ENCODE data around the gene MYOM1.
"Not testable (repeated sequence)": the region's sequence is repeated elsewhere in the genome, so short reads cannot be mapped to it uniquely, and the experiment has no call there.

The MYOM1 gene

GRCh38 chr18:3073353-3073752 lies 146.4 kb downstream of the MYOM1 start:
- not testable (repeated sequence) for DNase-seq

- no peak for DNase-seq
Observed at GRCh38 chr18:3071676-3072075, 148.1 kb downstream of the MYOM1 start.

GRCh38 chr18:3069671-3070433 lies 149.9 kb downstream of the MYOM1 start:
- no peak for DNase-seq

GRCh38 chr18:3067722-3068121 lies 152.0 kb downstream of the MYOM1 start:
- DNase-seq, result no peak

- DNase-seq, result no peak
Observed at GRCh38 chr18:3067165-3067661, 152.6 kb downstream of the MYOM1 start.

GRCh38 chr18:3066341-3067110 lies 153.2 kb downstream of the MYOM1 start:
- DNase-seq, result no peak

GRCh38 chr18:3063766-3064165 lies 156.0 kb downstream of the MYOM1 start:
- DNase-seq, result not testable (repeated sequence)

- peak in 3 of 4 experiments; percentile 28 to 67 (median 56) for DNase-seq
Observed at GRCh38 chr18:3062798-3063680, 156.7 kb downstream of the MYOM1 start.

- DNase-seq, result no peak
Observed at GRCh38 chr18:3061581-3062312, 158.0 kb downstream of the MYOM1 start.

- DNase-seq, result peak; percentile 8 to 27 (median 18)
Observed at GRCh38 chr18:3060667-3061580, 158.8 kb downstream of the MYOM1 start.

GRCh38 chr18:3059272-3059671 lies 160.5 kb downstream of the MYOM1 start:
- no peak for DNase-seq

- DNase-seq, result no peak
Observed at GRCh38 chr18:3058328-3059191, 161.2 kb downstream of the MYOM1 start.

GRCh38 chr18:3057526-3057925 lies 162.2 kb downstream of the MYOM1 start:
- DNase-seq, result no peak

- DNase-seq, result no peak
Observed at GRCh38 chr18:3056311-3056710, 163.5 kb downstream of the MYOM1 start.

GRCh38 chr18:3055816-3056215 lies 164.0 kb downstream of the MYOM1 start:
- no peak for DNase-seq

GRCh38 chr18:3055186-3055728 lies 164.5 kb downstream of the MYOM1 start:
- no peak for DNase-seq

GRCh38 chr18:3054780-3055179 lies 165.0 kb downstream of the MYOM1 start:
- no peak for DNase-seq

GRCh38 chr18:3054214-3054613 lies 165.6 kb downstream of the MYOM1 start:
- no peak for DNase-seq

GRCh38 chr18:3053081-3053480 lies 166.7 kb downstream of the MYOM1 start:
- no peak for DNase-seq

- no peak for DNase-seq
Observed at GRCh38 chr18:3052411-3052758, 167.4 kb downstream of the MYOM1 start.
